HG02943 (cell line): ENCODE results near the gene ZNF217.
"Not testable (repeated sequence)": the region's sequence is repeated elsewhere in the genome, so short reads cannot be mapped to it uniquely, and the experiment has no call there.

Source experiments
- ATAC-seq: cut with Tn5 transposase; IDR thresholded peaks from one replicate; pipeline ENCODE4 v1.9.1; 2021; ENCODE audit warnings: mild to moderate bottlenecking, low read depth, moderate library complexity; ENCODE audit not compliant: unreplicated experiment

Gene ZNF217

DNA sequence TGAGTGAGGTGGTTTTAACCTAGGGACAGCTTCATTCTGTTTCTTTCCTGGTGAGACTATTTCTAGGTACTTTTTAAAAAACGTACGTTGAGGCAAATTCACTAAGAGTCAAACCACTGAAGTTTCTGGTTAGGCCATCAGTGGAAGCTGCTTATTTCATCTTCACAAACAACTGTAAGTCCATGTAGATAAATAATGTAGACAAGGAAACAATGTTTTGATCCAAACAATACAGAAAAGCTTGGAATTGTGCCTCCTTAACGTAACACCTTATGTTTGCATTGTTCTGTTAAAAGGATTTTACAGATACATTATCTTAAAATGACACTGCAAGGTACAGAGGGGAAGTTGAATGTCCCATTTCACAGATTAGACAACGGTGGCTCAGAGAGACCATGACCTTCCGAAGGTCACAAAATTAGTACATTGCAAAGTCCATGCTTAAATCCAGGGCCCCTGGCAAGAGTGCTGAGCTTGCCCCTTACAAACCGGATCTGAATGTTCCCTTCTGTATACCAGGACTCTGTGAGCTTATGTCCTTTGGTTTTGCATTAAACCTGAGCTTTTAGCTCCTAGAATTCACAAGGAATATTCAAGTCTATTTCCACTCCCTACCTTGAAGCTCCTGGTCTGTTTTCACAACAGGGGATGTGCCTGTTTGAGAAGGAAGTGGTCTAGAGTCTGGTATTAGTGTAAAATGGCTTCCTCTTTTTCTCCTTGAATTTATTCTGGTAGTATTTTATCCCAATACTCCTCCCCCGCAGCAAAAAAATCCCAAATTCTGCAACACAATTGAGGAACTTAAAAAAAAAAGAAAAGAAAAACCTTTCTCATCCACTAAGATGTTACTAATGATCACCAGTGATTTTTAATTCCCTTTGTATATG, 28.9 kb upstream of the ZNF217 start:
- ATAC-seq: no peak

DNA sequence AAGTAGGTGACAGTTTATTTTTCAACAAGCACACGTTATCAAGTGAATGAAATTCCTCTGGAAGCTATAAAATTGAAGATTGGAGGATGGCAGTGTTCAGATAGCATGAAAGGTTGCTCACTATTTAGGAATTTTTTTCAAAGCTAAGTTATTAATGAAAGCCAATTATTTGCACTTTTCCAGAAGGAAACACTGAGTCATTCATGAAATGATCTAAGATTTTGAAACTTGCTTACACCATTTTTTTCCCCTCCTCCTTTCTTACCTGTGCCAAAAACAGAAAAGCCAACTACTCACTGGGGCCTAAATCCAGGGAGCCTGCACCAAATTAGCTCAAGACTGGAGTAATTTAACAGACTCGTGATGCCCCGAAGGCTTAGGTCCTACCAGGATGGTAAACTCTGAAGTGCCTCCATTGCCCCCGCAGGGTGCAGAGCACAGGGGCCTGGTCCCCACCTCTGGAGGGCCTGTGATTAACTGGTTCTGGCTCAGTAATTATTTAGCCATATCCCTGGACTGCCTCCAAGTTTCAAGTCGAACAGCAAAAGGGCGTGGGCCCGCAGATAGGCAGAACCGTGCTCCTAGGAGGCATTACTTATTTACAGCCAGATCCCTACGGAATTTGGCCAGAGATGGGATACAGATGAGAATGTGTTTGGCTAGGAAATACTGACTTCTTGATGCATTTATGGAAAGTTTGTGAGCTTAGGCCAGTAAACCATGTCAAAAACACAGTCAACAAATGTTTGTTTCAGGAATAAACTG, 28.0 kb upstream of the ZNF217 start:
- ATAC-seq: no peak

DNA sequence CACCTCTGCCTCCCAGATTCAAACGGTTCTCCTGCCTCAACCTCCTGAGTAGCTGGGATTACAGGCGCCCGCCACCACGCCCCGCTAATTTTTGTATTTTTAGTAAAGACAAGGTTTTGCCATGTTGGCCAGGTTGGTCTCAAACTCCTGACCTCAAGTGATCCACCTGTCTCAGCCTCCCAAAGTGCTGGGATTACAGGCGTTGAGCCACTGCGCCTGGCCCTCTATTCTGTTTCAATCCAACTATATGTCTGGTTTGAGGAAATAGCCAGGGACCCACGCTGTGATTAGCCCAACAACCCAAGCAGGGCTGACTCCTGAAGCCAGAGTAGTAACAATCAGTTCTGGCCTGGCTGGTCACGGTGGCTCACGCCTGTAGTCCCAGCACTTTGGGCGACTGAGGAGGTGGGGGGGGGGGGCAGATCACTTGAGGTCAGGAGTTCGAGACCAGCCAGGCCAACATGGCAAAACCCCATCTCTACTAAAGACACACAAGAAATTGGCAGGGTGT, 24.9 kb upstream of the ZNF217 start:
- not testable (repeated sequence) for ATAC-seq

DNA sequence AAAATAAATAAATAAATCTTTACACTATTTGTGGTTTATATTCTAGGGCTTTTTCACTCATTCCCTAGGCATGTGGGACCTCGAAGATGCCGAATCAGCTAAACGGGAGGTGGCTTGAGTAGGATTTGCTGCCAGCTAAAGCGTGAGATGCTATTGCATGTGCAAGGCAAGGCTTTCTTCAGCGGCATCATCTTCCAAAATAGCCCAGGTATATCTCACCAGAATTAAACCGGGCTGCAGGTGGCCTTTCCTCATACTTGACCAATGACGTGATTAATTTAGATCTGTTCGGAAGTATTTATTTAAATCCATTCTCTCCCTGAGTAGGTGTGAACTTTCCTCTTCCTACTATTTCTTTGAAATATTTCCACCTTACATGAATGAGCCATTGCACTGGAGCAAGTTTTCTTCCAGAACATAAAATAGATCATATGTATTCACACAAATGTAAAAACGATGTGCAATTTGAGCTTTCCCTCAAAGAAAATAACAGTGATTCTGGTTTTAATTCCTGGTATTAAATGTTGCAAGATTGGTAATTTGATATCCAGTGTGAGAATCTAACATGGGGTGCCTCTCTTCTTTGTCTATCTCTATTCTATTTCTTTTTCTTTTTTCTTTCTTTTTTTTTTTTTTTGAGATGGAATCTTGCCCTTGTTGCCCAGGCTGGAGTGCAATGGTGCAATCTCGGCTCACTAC, 24.3 kb upstream of the ZNF217 start:
- no peak for ATAC-seq

DNA sequence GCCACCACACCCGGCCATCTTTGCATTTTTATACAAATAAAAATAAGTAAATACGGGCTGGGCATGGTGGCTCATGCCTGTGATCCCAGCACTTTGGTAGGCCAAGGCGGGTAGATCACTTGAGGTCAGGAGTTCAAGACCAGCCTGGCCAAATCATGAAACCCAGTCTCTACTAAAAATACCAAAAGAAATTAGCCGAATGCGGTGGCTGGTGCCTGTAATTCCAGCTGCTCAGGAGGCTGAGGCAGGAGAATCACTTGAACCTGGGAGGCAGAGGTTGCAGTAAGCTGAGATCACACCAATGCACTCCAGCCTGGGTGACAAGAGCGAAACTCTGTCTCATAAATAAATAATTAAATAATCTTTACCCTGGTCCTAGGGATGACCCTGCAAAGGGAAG, 22.9 kb upstream of the ZNF217 start:
- not testable (repeated sequence) for ATAC-seq

DNA sequence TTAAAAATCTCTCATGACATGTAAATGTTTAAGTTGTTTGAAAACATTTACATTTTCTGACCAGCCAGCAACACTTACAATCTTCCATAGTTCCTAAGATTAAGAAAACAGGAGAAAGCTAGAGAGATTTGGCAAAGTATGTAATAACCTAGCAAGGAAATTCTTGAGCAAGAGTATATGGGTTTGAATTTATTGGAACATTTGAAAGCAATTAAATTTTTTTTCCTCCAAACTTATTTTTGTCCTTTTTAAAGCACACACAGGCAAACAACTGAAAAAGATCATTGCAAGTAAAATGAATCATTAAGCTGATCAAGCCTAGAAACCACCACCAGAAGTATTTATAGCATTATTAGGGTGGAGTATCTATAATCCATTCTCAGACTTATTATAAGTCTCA, 20.1 kb upstream of the ZNF217 start:
- no peak for ATAC-seq

DNA sequence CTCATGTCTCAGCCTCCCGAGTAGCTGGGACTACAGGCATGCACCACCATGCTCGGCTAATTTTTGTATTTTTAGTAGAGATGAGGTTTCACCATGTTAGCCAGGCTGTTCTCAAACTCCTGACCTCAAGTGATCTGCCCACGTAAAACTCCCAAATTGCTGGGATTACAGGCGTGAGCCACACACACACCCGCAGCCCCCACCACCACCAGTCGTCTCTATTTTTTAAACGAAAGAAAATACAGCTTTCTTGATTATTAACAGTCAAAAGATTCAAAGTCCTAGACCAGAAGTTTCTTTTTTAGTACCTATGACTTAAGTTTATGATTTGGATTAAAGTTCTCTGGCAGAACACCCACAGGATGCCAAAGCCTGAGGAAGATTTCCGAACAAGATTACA, 18.6 kb upstream of the ZNF217 start:
- not testable (repeated sequence) for ATAC-seq

DNA sequence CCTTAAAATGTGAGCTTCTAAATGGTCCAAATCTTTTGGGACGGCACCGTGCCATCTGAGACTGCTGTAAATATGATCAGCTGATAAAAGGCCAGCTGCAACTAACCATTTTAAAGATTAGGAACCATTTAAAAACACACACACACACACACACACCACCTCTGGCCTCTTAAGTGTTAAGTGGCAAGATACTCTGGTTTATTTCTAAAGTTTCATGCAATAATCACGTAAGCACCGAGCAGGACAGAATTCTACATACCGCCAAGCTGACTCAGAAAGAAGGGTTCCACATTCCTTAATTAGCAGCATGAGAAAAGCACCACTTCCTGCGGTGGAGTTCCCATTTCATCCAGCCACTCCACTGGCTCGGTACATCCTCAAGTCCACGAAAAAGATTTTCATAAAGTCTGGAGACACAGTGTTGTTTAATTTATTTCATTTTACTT, 17.8 kb upstream of the ZNF217 start:
- ATAC-seq: no peak

DNA sequence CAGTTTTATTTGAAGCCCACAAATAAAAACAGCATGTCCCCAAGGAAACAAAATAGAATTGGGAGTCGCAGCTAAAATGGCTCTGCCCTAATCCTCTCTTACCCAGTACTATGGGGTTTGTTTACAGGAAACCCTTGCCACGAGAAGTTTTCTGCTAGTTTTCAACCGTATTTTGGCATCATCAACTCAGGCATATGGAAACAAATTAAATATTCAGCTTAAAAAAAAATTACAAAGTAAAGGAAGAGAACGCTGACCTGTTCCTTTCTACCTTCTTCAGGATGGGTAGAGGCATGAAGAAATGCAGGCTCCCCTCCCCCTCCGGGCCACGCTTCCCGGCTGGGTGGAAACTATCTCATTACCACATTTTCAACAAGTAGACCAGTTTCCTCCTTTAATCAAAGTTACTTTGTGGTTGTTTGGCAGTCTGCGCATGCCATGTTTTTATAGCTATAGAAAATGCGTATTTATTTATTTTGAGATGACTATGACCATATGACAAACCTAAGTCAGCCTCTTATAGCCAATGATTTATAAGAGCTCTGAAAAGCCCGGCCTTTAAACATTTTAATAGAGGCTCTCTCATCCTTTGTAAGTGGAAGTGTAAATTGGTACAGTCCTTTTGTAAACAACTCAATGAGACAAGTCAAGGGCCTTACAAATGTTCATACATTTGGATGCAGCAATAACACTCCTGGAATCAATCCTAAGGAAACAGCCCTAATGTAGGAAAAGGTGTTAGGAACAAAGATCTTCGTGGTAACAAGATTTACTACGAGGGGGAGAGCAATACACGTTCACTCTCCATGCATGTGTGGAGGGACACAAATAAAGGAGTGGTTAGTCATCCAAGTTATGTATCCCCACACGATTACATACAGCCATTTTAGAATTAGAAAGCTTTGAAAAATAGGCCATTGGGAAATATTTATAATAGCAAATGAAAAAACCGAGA, 16.1 kb upstream of the ZNF217 start:
- no peak for ATAC-seq

DNA sequence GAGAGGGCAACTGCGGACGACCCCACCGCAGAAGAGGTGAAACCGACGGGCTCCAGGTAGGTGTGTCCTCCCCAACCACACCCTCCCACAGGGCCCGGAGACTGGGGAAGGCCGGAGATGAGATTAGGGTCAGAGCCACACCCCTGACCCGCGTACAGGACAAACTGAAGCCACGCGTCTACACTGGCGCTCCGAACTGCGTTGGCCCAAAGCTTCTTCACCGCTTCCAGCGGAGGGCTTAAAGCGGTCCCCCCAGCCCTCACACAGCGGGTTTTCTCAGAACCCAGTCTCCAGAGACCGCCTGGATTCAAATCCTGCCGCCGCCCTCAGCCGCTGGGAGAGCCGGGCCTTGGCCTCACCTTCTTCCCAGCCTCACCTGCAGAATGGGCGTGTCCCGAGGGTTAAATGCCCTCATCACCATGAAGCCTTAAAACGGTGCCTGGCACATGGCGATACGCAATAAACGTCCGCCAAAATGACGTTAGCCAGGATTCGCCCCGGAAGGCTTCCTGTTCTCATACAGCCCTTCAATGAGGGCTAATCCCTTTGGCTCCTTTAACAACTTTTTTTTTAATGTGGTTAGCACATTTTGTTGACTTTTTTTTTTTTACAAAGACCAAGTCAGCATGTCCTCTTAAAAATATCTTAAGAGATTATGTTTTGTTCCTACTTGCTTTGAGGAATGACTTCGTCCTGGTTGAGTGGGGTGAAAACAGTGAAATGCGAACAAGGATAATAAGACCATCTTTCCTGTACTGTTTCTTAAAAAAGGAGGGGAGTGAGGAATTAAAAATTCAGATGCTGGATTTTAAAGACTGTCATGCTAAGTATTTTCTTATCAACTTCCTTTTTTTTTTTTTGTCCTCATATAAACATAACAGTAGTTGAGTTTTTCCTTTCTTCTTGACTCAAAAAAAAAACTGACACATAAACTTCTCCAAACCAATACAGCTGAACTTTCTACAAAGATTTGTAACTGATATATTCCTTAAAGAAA, 15.1 kb upstream of the ZNF217 start:
- ATAC-seq: no peak

DNA sequence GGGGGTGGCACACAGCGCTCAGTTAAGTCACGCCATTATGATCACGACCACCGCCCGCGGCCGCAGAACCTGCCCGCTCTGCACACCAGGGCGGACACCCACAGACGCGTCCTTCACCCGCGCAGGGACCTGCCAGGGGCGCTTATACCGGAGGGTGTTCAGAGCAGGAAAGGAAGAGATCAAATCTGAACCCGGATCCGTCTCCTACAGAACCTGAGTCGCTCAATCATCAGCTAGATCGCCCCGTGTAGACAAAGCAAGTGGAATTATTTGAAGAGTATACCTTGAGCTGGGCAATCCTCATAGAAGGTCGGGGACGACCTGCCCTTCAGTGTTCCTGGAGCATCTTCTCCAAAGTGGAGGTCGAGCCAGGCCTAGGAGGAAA, 14.4 kb upstream of the ZNF217 start:
- no peak for ATAC-seq

DNA sequence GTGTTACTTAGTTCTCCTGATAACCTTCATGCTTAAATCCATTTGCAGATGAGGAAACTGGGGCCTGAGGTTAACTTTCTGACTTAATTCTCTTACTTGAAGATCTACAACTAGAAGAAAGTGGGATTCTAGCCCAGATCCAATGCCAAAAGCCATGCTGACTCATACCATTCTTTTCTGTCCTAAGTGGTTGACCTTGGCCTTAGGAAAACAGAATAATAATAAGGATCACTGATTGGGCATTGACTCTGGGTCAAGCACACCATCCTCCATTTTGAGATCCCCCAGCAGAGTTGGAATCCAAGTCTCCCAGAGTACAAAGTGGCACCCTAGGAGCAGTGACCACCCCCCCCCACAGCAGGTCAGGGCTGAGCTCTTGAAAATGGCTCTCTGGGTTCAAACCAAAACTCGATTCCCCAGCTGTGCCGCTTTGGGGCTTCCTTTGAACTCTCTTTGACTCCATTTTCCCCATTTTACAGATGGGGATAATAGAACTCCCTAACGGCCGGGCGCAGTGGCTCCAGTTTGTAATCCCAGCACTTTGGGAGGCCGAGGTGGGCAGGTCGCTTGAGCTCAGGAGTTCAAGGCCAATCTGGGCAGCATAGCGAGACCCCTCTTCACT, 12.8 kb upstream of the ZNF217 start:
- ATAC-seq: no peak

DNA sequence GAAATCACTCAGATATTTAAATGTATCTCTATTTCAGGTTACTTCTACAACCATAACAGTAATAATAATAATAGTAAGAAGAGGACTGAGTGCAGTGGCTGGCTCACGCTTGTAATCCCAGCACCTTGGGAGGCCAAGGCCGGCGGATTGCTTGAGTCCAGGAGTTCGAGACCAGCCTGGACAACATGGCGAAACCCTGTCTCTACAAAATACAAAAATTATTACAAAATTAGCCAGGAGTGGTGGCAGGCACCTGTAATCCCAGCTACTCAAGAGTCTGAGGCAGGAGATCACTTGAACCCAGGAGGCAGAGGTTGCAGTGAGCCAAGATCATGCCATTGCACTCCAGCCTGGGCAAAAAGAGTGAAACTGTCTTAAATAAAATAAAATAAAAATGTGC, 11.8 kb upstream of the ZNF217 start:
- ATAC-seq: not testable (repeated sequence)

DNA sequence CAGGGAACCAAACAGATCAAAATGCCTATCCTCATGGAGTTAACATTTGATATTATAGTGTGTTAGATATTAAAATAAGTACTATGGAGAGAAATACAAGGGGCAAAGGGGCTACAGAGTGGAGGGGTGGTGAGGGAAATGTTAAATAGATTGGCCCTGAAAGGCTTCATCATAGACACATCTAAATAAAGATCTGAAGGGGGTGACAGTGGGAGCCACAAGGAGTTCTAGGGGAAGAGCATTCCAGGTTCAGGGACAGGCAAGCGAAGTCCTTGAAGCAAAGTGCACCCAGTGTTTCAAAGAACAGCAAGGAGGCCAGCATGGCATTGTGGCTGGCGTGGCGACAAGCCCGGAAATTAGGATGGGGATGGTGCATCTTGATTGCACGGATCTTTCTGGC, 11.2 kb upstream of the ZNF217 start:
- not testable (repeated sequence) for ATAC-seq

DNA sequence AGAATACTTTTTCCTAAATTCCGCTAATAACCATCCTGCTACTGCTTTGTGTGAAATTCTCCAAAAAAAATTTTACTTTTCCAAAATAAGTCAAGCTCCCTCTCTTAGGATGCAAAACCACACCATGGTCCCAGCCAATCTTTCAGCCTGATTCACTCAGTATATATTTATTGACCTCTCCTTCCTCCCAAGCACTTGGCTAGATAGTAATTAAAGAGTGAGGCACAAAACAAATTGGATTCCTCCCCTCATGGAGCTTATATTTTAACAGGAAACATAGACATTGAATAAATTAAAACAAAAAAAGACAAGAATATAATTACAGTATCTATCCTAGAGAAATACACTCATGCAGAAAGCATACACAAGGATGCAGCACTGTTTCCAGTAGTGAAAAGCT, 9.0 kb upstream of the ZNF217 start:
- no peak for ATAC-seq

DNA sequence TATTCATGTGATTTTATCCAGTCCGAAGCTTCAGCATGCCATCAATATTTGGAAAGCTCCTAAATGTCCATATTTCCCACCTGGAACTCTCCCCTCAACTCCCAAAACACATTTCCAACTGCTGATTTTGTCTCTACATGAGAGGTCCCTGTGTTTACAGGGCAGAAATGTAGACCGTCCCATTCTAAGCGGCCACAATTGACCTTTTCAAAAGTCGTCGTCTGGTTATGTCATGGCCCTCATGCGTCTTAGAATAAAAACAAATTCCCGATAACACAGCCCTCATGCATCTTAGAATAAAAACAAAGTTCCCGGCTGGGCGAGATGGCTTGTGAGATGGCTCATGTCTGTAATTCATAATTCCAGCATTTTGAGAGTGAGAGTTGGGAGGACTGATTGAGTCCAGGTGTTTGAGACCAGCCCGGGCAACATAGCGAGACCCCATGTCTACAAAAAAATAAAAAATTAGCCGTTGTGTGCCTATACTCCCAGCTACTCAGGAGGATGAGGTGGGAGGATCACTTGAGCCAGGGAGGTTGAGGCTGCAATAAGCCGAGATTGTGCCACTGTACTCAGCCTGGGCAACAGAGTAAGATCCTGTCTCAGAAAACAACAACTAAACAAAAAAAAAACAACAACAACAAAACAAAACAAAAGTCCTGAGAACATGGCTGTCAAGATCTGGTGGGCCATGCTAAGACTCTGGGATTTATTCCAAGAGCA, 6.4 kb upstream of the ZNF217 start:
- no peak for ATAC-seq

DNA sequence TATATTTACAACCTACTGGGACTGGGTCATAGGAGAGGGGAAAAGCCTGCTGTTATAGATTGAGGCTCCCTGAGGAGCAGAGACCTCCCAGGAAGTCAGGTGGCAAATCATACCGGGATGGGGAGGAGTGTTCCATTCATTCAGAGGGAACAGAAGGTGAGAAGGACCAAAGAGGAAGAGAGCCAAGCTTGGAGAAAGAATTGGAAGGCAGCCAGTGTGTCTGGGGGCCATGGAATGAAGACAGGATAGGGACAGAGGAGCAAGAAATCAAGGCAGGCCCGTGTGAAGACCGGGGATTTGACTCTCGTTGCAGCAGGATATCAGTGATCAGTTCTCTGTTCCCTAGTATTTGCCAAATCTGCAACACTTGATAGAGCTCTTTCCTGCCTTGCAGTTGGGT, 5.7 kb upstream of the ZNF217 start:
- no peak for ATAC-seq

DNA sequence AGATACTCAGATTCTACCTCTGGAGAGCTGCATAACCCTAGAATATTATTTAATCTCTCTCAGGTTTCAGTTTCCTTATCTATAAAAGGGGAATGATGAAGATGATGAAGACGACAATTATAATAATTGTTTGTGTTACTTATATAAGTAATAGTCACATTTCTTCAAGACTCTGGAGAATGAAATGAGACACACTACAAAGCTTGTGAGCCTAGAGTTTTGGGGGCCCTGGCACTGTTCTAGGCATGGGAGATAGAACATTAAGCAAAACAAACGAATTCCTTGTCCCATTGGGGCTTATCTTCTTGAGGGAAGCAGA, 5.4 kb upstream of the ZNF217 start:
- ATAC-seq: no peak
